NOMO-1 treated with dmso at 0.1 percent for 144 hours (cell line): Measurements from ENCODE around the gene THUMPD1.
"Not testable (repeated sequence)": the region's sequence is repeated elsewhere in the genome, so short reads cannot be mapped to it uniquely, and the experiment has no call there.

Source experiments
- DNase-seq: peaks from one replicate; lab custom pipeline; 2025; ENCODE audit not compliant: unreplicated experiment; lab: John Stamatoyannopoulos, UW

The THUMPD1 gene

GRCh38 chr16:20741554-20742285 is at the start of gene THUMPD1:
TSS of gene THUMPD1 (minus strand) at chr16:20741818. CDS start at chr16:20741739, 79 bp downstream.
- DNase-seq: peak; percentile 91

DNA sequence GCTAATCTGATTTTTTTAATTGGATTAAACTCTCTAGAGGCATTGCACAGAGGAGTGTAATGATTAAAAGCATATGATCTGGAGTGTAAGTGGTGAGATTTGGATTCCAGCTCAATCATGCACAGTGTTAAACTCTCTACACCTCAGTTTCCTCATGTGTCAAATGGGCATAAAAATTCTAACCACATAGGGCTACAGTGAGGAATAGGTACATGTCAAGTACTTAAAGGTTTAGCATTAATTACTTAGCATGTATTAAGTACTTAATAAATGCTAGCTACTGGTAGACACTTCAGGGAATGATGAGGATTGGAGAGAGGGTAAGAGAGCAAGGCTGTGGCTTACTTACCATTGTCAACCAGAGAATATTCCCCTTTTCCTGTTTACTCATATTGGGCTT is 47.5 kb upstream of the THUMPD1 start:
- DNase-seq: no peak

- no peak for DNase-seq
Measured at GRCh38 chr16:20784204-20784603, 42.6 kb upstream of the THUMPD1 start.

- no peak for DNase-seq
Measured at GRCh38 chr16:20782470-20782869, 40.9 kb upstream of the THUMPD1 start.

DNA sequence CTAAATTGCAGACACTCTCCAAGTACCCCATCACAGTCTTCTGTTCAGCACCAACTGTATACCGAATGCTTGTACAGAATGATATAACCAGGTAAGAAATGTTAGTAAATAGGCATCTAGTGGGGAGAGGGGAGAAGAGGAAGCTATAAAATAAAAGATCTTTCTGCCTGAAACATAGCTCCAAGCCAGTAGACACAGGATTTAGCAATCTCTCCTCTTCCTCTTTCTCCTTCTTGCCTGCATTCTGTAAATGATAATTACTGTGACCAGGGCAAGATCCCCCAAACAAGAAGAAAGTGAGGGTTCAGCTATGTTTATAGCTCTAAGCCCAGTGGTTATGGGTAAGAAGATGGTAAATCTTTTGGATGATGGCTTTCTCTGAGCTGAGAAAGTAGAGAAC is 40.1 kb upstream of the THUMPD1 start:
- DNase-seq: peak; percentile 68

DNA sequence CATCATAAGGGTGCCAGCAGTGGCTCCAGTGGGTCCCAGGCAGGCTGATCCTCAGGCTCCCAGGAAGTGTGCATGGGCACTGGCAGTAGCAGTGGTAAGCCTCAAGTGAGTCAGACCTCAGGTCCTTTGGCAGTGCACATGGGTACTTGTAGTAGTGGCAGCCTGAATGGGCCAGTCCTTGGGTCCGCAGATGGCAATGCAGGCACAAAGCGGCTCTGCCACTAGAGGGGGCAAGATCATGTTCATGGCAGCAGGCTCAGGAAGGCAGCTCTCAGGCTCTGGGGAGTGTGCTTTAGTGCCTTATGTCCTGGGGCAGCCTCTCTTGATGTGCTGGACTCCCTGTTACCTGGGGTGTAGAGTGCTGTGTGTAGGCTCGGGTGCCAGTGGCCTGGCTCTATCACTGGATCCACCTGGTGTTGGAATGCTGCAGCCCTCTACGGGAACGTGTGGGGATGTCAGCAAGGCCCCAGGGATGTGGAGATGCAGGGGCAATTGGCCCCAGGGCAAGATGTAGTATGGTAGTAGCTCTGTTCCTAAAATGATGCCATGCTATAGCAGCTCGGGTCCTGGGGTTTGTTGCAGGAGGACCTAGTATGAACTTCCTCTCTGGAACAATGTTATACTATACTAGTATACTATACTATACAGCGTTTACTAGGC is 33.2 kb upstream of the THUMPD1 start:
- peak; percentile 1 for DNase-seq

DNA sequence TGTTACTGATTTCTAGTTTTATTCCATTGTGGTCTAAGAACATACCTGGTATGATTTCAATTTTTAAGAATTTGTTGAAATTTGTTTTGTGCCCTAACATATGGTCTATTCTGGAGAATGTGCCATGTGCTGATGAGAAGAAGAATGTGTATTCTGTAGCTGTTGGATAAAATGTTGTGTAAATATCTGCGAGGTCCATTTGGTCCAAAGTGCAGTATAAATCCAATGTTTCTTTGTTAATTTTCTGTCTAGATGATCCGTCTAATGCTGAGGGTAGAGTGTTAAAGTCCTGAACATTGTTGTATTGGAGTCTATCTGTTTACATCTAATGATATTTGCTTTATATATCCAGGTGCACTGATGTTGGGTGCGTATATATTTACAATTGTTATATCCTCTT is 32.1 kb upstream of the THUMPD1 start:
- no peak for DNase-seq

DNA sequence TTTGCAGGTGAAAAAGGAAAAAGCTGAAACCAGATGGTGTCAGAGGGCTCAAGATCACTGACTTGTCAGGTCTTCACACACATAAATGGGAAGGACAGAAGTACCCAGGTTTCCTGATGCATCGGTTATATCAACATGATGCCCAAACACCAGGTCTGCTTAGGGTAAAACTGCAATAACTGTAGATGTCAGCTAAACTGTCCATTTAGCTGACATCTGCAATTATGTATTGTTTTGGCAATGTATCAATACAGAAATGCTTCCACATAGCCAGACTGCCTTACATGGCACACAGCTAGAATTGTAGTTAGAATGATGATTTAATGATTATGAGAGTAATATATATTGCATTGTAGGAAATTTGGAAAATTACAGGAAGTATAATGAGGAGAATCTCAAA is 27.2 kb upstream of the THUMPD1 start:
- DNase-seq: no peak

- no peak for DNase-seq
Measured at GRCh38 chr16:20768121-20768520, 26.5 kb upstream of the THUMPD1 start.

GRCh38 chr16:20767577-20767976 is 26.0 kb upstream of the THUMPD1 start:
- DNase-seq: no peak

DNA sequence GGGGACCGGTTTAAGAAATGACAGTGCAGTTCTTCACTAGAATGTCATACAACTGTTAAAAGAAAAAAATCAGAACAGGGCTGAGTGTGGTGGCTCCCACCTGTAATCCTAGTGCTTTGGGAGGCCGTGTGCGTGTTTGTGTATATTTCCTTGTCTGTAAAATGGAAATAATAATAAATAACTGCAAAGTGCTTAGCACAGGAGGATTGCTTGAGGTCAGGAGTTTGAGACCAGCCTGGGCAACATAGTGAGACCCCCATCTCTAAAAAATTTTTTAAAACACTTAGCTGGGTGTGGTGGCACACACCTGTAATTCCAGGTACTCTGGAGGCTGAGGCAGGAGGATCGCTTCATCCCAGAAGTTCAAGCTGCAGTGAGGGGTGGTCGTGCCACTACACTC is 24.7 kb upstream of the THUMPD1 start:
- no peak for DNase-seq

DNA sequence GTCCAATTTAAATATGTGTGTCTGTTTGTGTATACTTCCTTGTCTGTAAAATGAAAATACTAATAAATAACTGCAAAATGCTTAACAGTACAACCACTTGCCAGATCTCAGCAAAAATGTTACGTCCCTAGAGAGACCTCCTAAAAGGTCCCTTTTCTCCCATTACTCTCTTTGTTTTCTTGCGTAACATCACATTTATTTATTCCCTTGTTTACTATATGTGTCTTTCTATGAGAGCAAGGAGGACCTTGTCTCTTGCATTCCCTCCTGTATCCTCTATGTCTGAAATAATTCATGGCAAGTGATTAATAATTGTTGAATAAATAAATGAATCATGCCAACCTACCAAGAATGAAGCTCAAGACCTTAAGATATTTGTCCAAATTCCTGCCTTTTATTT is 24.1 kb upstream of the THUMPD1 start:
- no peak for DNase-seq

DNA sequence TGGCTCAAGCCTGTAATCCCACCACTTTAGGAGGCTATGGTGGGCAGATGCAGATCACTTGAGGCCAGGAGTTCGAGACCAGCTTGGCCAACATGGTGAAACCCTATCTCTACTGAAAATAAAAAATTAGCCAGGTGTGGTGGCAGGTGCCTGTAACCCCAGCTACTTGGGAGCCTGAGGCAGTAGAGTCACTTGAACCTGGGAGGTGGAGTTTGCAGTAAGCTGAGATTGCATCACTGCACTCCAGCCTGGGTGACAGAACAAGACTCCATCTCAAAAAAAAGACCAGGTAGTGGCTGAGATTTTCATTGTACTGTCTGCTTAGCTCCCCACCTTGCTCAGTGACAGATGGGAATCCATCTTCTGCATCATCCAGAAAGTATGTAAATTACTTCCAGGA is 22.8 kb upstream of the THUMPD1 start:
- DNase-seq: not testable (repeated sequence)

DNA sequence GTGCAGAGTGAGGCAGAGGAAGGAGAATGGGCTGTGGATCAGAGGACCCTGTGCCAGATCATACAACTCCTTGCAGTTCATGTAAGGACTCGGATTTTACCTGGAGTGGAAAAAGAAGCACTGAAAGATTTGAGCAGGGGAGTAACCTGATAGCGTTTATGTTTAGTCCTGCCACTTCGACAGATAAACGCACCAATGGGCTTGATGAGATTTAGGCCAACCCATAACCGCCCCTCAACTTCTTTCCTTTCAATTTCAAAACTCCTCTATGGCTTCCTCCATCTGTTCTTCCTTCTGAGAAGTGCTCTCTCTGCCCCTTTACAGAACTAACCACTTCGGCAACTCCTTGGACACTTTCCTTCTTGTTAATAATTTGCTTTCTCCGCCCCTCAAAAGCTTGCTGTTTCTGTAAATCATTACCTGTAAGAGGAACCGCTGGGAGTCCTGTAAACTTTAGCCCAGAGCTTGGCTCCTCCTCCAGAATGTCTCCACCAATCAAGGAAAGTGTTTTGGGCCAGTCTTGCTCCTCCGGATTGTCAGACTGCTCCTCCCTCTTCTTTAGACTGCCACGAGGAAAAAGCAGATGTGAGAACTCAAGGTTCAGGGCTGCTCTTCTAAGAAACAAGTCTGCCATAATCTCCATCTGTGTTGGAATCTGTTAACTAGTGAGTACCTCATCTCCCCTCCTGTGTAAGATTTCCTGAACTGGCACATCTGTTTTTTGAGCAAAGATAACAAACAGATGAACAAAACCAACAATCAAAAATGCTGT is 22.0 kb upstream of the THUMPD1 start, which contains the start of gene ACSM3:
Gene ACSM3, plus strand, starts transcription at position 554 of the 772 bp plus-strand sequence. CDS start 6,021 bp downstream, outside the sequence.
- DNase-seq: peak; percentile 91

DNA sequence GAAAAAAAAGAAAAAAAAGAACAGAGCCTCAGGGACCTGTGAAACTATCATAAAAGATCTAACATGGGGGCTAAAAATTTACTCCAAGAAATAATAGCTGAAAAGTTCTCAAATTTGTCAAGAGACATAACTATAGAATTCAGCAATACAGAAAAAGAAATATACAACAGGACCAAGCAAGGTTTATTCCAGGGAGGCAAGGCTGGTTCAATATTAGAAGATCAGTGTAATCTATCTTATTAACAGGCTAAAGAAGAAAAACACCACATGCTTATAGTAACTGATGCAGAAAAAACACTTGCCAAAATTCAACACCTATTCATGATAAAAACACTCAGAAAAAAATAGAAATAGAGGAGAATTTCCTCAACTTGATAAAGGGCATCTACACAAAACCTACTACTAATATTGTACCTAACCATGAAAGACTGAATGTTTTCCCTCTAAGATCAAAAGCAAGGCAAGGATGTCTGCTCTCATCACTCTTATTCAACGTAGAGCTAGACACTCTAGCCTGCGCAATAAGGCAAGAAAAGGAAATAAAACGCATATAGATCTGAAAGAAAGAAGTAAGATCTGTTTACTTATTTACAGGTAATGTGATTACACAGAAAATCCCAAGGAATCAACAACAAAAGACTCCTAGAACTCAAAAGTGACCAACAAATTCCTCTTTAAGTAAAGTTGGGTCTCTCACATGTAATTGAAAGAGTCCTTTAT is 20.9 kb upstream of the THUMPD1 start:
- DNase-seq: no peak

GRCh38 chr16:20761175-20761574 is 19.6 kb upstream of the THUMPD1 start:
- no peak for DNase-seq

- DNase-seq: no peak
Measured at GRCh38 chr16:20760346-20760745, 18.7 kb upstream of the THUMPD1 start.

- DNase-seq: not testable (repeated sequence)
Measured at GRCh38 chr16:20755799-20756198, 14.2 kb upstream of the THUMPD1 start.

- DNase-seq: no peak
Measured at GRCh38 chr16:20755238-20755637, 13.6 kb upstream of the THUMPD1 start.

- no peak for DNase-seq
Measured at GRCh38 chr16:20753727-20754126, 12.1 kb upstream of the THUMPD1 start.

- no peak for DNase-seq
Measured at GRCh38 chr16:20750558-20750957, 8.9 kb upstream of the THUMPD1 start.
